ENCODE data around the gene NAALADL2.

Gene NAALADL2

DNA sequence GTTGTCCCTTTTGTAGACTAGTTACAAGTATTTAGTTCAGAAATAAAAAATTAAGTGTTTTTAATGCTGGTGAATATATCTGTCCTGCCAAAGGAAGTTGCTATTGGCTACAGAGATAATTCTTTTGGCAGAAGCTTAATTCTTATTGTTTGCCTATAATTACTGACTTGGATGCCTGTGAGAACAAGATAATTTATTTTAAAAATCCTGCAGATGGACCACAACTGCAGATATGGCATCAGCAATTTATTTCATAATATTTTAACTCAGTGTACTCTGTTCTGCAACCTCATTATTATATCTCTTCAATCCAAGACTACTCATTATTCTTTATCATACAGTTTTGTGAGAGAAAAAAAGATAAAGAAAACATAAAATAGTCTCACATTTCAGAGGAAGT, 789.8 kb downstream of the NAALADL2 start:
- Histone ChIP-seq H3K27me3 (ENCODE audit: control insufficient read depth, insufficient read depth, low read length) (no peaks in the 10 kb centered on the region), H3K4me3 (ENCODE audit: low read depth, low read length) (no peak overlapping the region), H3K4me1 (ENCODE audit: control insufficient read depth, insufficient read depth, low read length) (no peaks in the 10 kb centered on the region), H3K27ac (ENCODE audit: low read depth, low read length) (no peak overlapping the region), H3K9ac (ENCODE audit: low read depth, low read length) (no peak overlapping the region), H3K9me3 (ENCODE audit: control insufficient read depth, insufficient read depth, low read length) (no peaks in the 10 kb centered on the region), H3K36me3 (ENCODE audit: control insufficient read depth, insufficient read depth, low read length) (no peaks in the 10 kb centered on the region)

DNA sequence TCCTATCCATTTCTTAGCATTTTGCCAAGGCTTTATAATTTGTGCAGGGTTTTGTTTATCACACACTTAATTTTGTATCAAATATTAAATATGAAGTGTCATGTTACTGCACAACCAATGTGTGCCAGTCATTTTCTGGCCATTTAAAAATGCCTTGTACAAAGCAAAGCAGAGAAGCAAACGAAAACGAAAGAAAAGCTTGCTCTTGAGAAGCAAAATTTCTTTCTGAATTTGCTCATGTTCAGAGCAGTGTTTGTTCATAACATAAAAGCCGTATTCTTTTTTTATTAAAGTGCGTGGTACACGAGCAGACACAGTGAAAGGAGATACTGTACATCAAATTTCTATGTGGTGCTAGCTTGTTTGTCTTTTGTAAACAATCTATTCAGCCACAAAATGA, 792.6 kb downstream of the NAALADL2 start:
- Histone ChIP-seq H3K9ac (ENCODE audit: low read depth, low read length) (no peak overlapping the region), H3K27ac (ENCODE audit: low read depth, low read length) (no peak overlapping the region), H3K4me1 (ENCODE audit: control insufficient read depth, insufficient read depth, low read length) (no peaks in the 10 kb centered on the region), H3K9me3 (ENCODE audit: control insufficient read depth, insufficient read depth, low read length) (no peaks in the 10 kb centered on the region), H3K27me3 (ENCODE audit: control insufficient read depth, insufficient read depth, low read length) (no peaks in the 10 kb centered on the region), H3K4me3 (ENCODE audit: low read depth, low read length) (no peak overlapping the region), H3K36me3 (ENCODE audit: control insufficient read depth, insufficient read depth, low read length) (no peaks in the 10 kb centered on the region)

DNA sequence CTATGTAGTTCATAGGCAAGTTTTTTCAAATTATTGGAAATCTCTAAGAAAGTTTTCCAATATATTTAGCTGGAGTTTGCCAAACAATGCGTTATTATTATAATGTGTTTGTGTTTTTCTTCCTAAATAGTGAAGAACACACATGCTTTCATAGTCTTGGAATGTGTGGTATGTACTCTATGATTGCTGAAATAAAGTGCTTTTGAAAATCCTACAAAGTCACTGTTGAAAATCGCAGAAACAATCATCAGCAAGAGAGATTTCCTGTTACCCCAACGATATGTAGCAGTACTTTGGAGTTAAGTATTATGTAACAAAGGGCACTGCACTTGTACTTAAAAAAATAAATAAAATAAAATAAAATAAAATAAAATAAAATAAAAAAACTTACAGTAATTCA, 796.2 kb downstream of the NAALADL2 start:
- H3K36me3 ChIP-seq (ENCODE audit: control insufficient read depth, insufficient read depth, low read length) = no peaks in the 10 kb centered on the region
- no peaks in the 10 kb centered on the region for H3K9me3 ChIP-seq (ENCODE audit: control insufficient read depth, insufficient read depth, low read length)
- no peak overlapping the region for H3K9ac ChIP-seq (ENCODE audit: low read depth, low read length)
- 0 out of 2 replicates have a peak, but pooled peaks cover 4% of the 10 kb centered on the region for H3K4me1 ChIP-seq (ENCODE audit: control insufficient read depth, insufficient read depth, low read length)
- no peak overlapping the region for H3K4me3 ChIP-seq (ENCODE audit: low read depth, low read length)
- H3K27me3 ChIP-seq (ENCODE audit: control insufficient read depth, insufficient read depth, low read length) = no peaks in the 10 kb centered on the region
- H3K27ac ChIP-seq (ENCODE audit: low read depth, low read length) = no peak overlapping the region

DNA sequence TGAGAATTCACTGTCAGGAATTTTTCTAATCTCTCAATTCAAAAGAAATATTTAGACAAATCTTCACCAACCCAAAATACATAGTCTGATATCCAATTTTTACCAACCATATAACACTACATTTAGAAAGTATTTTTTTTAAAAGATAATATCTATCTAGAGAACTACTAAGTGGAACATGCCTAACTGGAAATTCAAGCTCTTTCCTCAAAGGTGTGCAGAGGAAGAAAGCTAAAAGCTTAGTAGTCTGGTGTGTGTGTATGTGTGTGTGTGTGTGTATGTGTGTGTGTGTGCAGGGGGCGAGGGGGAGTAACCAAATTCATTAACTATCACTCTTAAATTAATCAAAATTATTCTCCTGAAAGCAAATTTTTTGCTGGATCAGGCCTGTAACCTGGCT, 797.3 kb downstream of the NAALADL2 start:
- Histone ChIP-seq H3K36me3 (ENCODE audit: control insufficient read depth, insufficient read depth, low read length) (no peaks in the 10 kb centered on the region), H3K9ac (ENCODE audit: low read depth, low read length) (no peak overlapping the region), H3K4me3 (ENCODE audit: low read depth, low read length) (no peak overlapping the region), H3K27me3 (ENCODE audit: control insufficient read depth, insufficient read depth, low read length) (no peaks in the 10 kb centered on the region), H3K9me3 (ENCODE audit: control insufficient read depth, insufficient read depth, low read length) (no peaks in the 10 kb centered on the region), H3K4me1 (ENCODE audit: control insufficient read depth, insufficient read depth, low read length) (0 out of 2 replicates have a peak, but pooled peaks cover 4% of the 10 kb centered on the region), H3K27ac (ENCODE audit: low read depth, low read length) (no peak overlapping the region)

DNA sequence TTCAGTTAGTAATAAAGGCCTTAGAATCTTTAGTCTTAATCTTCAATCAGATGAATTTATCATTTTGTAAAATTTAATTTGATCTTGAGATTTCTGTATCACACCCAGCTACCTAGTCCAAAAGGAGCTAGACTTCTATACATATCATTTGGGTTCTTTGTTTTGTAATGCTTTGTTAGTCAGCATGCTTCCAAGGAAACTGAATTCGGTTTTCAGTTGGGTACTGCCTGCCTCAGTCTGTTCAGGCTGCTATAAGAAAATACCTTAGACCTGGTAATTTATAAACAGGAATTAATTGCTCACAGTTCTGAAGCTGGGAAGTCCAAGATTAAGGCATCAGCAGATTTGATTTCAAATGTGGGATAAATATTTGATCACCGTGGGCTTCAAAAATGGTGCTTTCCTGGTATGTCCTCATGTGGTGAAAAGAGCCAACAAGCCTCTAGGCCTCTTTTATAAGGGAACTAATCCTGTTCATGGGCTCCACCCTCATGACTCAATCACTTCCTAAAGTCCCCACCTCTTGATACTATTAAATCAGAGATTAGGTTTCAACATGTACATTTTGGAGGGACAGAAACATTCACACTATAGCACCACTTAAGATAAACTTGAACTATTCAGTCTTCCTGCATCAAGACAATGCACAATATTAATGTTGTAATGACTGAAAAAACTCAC, 800.7 kb downstream of the NAALADL2 start:
- Histone ChIP-seq H3K27ac (ENCODE audit: low read depth, low read length) (no peak overlapping the region), H3K4me3 (ENCODE audit: low read depth, low read length) (no peak overlapping the region), H3K27me3 (ENCODE audit: control insufficient read depth, insufficient read depth, low read length) (no peaks in the 10 kb centered on the region), H3K36me3 (ENCODE audit: control insufficient read depth, insufficient read depth, low read length) (no peaks in the 10 kb centered on the region), H3K4me1 (ENCODE audit: control insufficient read depth, insufficient read depth, low read length) (0 out of 2 replicates have a peak, but pooled peaks cover 4% of the 10 kb centered on the region), H3K9ac (ENCODE audit: low read depth, low read length) (no peak overlapping the region), H3K9me3 (ENCODE audit: control insufficient read depth, insufficient read depth, low read length) (no peaks in the 10 kb centered on the region)

DNA sequence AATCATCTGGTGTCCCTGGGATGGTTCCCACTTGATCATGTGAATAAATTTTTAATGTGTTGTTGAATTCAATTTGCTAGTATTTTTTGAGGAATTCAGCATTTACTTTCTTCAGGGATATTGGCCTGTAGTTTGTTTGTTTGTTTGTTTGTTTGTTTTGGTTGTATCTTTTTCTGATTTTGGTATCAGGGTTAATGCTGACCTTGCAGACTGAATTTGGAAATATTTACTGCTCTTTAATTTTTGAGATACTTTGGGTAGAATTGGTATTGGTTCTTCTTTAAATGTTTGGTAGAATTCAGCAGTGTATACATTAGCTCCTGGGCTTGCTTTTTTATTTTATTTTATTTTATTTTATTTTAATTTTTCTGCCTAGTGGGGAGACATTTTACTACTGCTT, 803.7 kb downstream of the NAALADL2 start:
- Histone ChIP-seq H3K36me3 (ENCODE audit: control insufficient read depth, insufficient read depth, low read length) (no peaks in the 10 kb centered on the region), H3K9me3 (ENCODE audit: control insufficient read depth, insufficient read depth, low read length) (no peaks in the 10 kb centered on the region), H3K4me1 (ENCODE audit: control insufficient read depth, insufficient read depth, low read length) (0 out of 2 replicates have a peak, but pooled peaks cover 4% of the 10 kb centered on the region), H3K4me3 (ENCODE audit: low read depth, low read length) (no peak overlapping the region), H3K27me3 (ENCODE audit: control insufficient read depth, insufficient read depth, low read length) (no peaks in the 10 kb centered on the region), H3K27ac (ENCODE audit: low read depth, low read length) (no peak overlapping the region), H3K9ac (ENCODE audit: low read depth, low read length) (no peak overlapping the region)

DNA sequence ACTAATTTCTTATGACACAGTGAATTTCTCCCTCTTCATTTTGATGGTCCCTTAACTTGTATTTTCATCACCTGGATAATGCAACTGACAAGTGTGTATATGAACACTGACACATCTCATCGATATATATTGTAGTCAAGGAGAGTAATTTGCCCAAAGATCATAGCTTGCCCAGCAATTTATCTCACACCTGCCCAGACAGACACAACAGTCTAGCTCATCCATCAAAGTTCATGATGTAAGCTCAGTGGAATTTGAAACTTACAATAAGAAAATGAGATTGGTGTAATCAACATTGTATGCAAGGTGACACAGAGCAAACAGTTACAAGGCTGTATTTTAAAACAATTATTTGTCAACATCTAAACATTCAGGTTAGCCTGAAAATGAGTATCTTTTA, 805.8 kb downstream of the NAALADL2 start:
- Histone ChIP-seq H3K9ac (ENCODE audit: low read depth, low read length) (no peak overlapping the region), H3K27me3 (ENCODE audit: control insufficient read depth, insufficient read depth, low read length) (no peaks in the 10 kb centered on the region), H3K27ac (ENCODE audit: low read depth, low read length) (no peak overlapping the region), H3K4me3 (ENCODE audit: low read depth, low read length) (no peak overlapping the region), H3K4me1 (ENCODE audit: control insufficient read depth, insufficient read depth, low read length) (no peaks in the 10 kb centered on the region), H3K9me3 (ENCODE audit: control insufficient read depth, insufficient read depth, low read length) (no peaks in the 10 kb centered on the region), H3K36me3 (ENCODE audit: control insufficient read depth, insufficient read depth, low read length) (no peaks in the 10 kb centered on the region)

DNA sequence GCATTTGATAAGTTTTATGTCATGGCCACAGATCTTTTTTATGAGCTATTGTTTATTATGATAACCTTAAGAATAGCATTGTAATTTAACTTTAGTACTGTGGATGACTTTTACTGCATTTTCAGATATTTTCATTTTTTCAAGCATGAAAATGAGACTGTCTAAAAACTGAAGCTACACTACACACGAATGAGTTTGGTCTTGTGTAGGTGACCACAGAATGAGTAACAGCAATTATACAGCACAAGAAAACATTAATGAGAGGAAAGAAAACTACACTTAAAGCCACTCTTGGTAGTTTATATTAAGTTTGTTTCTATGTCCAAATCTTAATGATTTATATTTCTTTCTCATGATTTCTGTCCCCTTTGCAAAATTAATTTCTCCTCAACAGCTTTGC, 809.2 kb downstream of the NAALADL2 start:
- no peaks in the 10 kb centered on the region for H3K4me1 ChIP-seq (ENCODE audit: control insufficient read depth, insufficient read depth, low read length)
- no peak overlapping the region for H3K27ac ChIP-seq (ENCODE audit: low read depth, low read length)
- H3K9ac ChIP-seq (ENCODE audit: low read depth, low read length) = no peak overlapping the region
- no peaks in the 10 kb centered on the region for H3K27me3 ChIP-seq (ENCODE audit: control insufficient read depth, insufficient read depth, low read length)
- H3K36me3 ChIP-seq (ENCODE audit: control insufficient read depth, insufficient read depth, low read length) = no peaks in the 10 kb centered on the region
- no peak overlapping the region for H3K4me3 ChIP-seq (ENCODE audit: low read depth, low read length)
- no peaks in the 10 kb centered on the region for H3K9me3 ChIP-seq (ENCODE audit: control insufficient read depth, insufficient read depth, low read length)

DNA sequence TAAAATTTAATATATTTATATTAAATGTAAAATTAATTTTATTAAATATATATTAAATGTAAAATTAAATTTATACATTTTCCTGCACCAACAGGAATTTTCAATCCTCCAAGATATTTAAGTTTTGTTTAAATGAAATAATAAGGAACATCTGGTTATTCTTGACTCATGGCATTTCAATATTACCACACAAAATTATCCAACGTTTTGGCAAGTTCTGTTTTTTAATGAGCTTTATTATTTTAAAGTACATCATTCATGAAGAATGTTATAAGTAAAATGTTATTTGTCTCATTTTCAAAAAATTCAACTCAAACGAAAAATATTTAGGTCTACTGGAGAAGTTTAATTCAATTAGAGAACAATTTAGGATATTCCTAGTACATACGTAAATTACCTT, 811.4 kb downstream of the NAALADL2 start:
- Histone ChIP-seq H3K9ac (ENCODE audit: low read depth, low read length) (no peak overlapping the region), H3K9me3 (ENCODE audit: control insufficient read depth, insufficient read depth, low read length) (no peaks in the 10 kb centered on the region), H3K4me1 (ENCODE audit: control insufficient read depth, insufficient read depth, low read length) (no peaks in the 10 kb centered on the region), H3K27ac (ENCODE audit: low read depth, low read length) (no peak overlapping the region), H3K27me3 (ENCODE audit: control insufficient read depth, insufficient read depth, low read length) (no peaks in the 10 kb centered on the region), H3K36me3 (ENCODE audit: control insufficient read depth, insufficient read depth, low read length) (no peaks in the 10 kb centered on the region), H3K4me3 (ENCODE audit: low read depth, low read length) (no peak overlapping the region)

DNA sequence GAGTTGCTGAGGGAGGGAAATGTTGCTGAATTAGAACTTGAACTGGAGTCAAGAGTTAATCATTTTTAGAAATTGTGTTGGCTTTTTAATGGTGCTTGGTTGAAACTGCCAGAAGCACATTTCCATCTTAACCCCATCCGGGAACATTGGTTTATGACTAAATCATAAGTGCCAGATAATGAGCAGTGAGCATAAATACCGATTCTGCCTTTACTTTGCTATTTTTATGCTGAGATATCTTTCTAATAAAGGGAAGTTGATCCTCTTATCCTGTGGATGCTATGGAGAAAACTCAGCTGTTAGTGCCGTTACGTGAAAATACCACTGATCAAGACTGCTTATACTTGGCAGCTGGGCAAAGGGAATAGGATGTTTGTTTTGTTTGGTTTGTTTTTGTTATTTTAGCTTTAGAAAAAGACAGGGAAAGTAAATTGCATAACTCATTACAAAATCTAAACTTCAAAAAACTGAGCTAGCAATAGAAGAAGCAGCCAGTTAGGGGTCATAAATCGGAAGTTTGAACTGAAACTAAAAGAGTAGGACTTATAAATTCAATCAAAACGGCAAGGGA, 813.1 kb downstream of the NAALADL2 start:
- Histone ChIP-seq H3K9me3 (ENCODE audit: control insufficient read depth, insufficient read depth, low read length) (no peaks in the 10 kb centered on the region), H3K27me3 (ENCODE audit: control insufficient read depth, insufficient read depth, low read length) (no peaks in the 10 kb centered on the region), H3K4me3 (ENCODE audit: low read depth, low read length) (no peak overlapping the region), H3K36me3 (ENCODE audit: control insufficient read depth, insufficient read depth, low read length) (no peaks in the 10 kb centered on the region), H3K4me1 (ENCODE audit: control insufficient read depth, insufficient read depth, low read length) (no peaks in the 10 kb centered on the region), H3K27ac (ENCODE audit: low read depth, low read length) (no peak overlapping the region), H3K9ac (ENCODE audit: low read depth, low read length) (no peak overlapping the region)

DNA sequence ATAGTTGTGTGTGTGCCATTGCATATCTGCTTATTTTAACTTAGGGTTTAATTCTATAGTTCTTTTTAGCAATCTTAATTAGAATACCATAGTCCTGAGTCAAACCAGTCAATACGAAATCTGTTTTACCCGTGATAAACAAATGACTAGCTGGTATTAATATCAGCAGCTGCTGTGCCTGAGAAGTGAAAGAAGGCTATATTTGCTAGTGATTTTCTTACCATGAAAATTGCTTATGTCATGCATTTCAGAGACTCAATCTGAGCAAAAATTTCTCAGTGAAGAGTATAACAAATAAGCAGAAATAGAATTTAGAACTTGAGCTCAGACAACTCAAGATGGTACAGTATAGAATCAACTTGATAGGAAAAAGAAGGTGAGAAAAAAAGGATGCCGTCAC, 820.4 kb downstream of the NAALADL2 start:
- H3K4me1 ChIP-seq (ENCODE audit: control insufficient read depth, insufficient read depth, low read length) = peaks cover 6% of the 10 kb centered on the region; the same call in 1 of the 2 replicates
- no peaks in the 10 kb centered on the region for H3K9me3 ChIP-seq (ENCODE audit: control insufficient read depth, insufficient read depth, low read length)
- no peaks in the 10 kb centered on the region for H3K36me3 ChIP-seq (ENCODE audit: control insufficient read depth, insufficient read depth, low read length)
- no peak overlapping the region for H3K9ac ChIP-seq (ENCODE audit: low read depth, low read length)
- no peaks in the 10 kb centered on the region for H3K27me3 ChIP-seq (ENCODE audit: control insufficient read depth, insufficient read depth, low read length)
- peak overlapping the region; percentile 66 for H3K27ac ChIP-seq (ENCODE audit: low read depth, low read length)
- H3K4me3 ChIP-seq (ENCODE audit: low read depth, low read length) = no peak overlapping the region

All from HUES48 (cell line).